H1 (cell line): ENCODE results near the gene ANKH. TPM values are rescaled to one million over a fixed set of nuclear protein-coding genes. Genes with fewer than 3 reads are reported as not detected.

Experiments
- CTCF ChIA-PET: fragments of 300-600 bp; sonication (Branson Sonifier 250); formaldehyde crosslinking; loops from one replicate; lab custom pipeline; 2021; ENCODE audit not compliant: partially characterized antibody; lab: Charles Lee
- POLR2A ChIA-PET: fragments of 300-600 bp; sonication (Branson Sonifier 250); formaldehyde crosslinking; loops from one replicate; lab custom pipeline; 2021; ENCODE audit warnings: inconsistent platforms; ENCODE audit not compliant: partially characterized antibody; lab: Charles Lee
- DNase-seq, 2 experiments: peaks; one replicate each; pipeline versions ENCODE4 v3.0.0 to v3.0.0-alpha.2; 2010 to 2022; ENCODE audit warnings: low spot score in 2 of 2, low read depth in 1 of 2, mixed read lengths in 1 of 2
- FAIRE-seq: peaks from 2 replicates; lab custom pipeline; 2011; peaks lifted over from hg19 to GRCh38; lab: Jason Lieb, UNC
- H2AFZ ChIP-seq: 2 replicates; pipeline ENCODE4 v1.8.1; 2012; ENCODE audit warnings: low read length, inconsistent platforms
- H2AK5ac ChIP-seq: 2 replicates; pipeline ENCODE4 v1.6.1; 2013; ENCODE audit warnings: low read depth, low read length
- H2BK120ac ChIP-seq: replicated peaks from 2 replicates; pipeline ENCODE3; 2013; ENCODE audit warnings: low read depth, low read length, inconsistent platforms
- H2BK12ac ChIP-seq: 2 replicates; pipeline ENCODE4 v1.6.1; 2013; ENCODE audit warnings: low read depth, low read length
- H2BK15ac ChIP-seq: 2 replicates; pipeline ENCODE4 v1.6.1; 2013; ENCODE audit warnings: low read length
- H2BK20ac ChIP-seq: 2 replicates; pipeline ENCODE4 v1.6.1; 2013; ENCODE audit warnings: low read length
- H2BK5ac ChIP-seq: 2 replicates; pipeline ENCODE4 v1.6.1; 2013; ENCODE audit warnings: low read depth, low read length
- H3K14ac ChIP-seq: 2 replicates; pipeline ENCODE4 v1.6.1; 2013; ENCODE audit warnings: inconsistent platforms; ENCODE audit not compliant: insufficient read length
- H3K18ac ChIP-seq: 2 replicates; pipeline ENCODE4 v1.6.1; 2013; ENCODE audit warnings: low read length; ENCODE audit errors: extremely low read depth
- H3K23ac ChIP-seq: 2 replicates; pipeline ENCODE4 v1.6.1; 2013; ENCODE audit warnings: inconsistent platforms; ENCODE audit not compliant: insufficient read length
- H3K23me2 ChIP-seq: 2 replicates; pipeline ENCODE4 v1.6.1; 2013; ENCODE audit warnings: low read depth, low read length
- H3K27ac ChIP-seq: 2 replicates; pipeline ENCODE4 v1.6.1; 2011; ENCODE audit warnings: low read depth, low read length, inconsistent platforms
- H3K27me3 ChIP-seq, 4 experiments: replicated peaks in 1 of 4; 1 replicate in 1 of 4; 2 replicates in 3 of 4; pipeline versions ENCODE4 v1.6.1 to v1.8.1; 2011 to 2013; ENCODE audit warnings: low read length in 3 of 4, mild to moderate bottlenecking in 3 of 4, inconsistent platforms in 2 of 4, mixed read lengths in 2 of 4, moderate library complexity in 1 of 4; ENCODE audit not compliant: control insufficient read depth in 3 of 4, insufficient read depth in 3 of 4; ENCODE audit errors: extremely low read depth in 1 of 4
- H3K36me3 ChIP-seq, 4 experiments: 2 replicates each; pipeline versions ENCODE4 v1.6.1 to v1.8.1; 2011 to 2013; ENCODE audit warnings: mild to moderate bottlenecking in 4 of 4, low read length in 3 of 4, moderate library complexity in 2 of 4, control low read depth in 1 of 4, inconsistent platforms in 1 of 4; ENCODE audit not compliant: insufficient read depth in 4 of 4, control insufficient read depth in 2 of 4
- H3K4ac ChIP-seq: replicated peaks from 2 replicates; pipeline ENCODE3; 2013; ENCODE audit warnings: low read length, low read depth, mixed read lengths, inconsistent platforms; ENCODE audit not compliant: insufficient read length
- H3K4me1 ChIP-seq, 4 experiments: replicated peaks in 1 of 4; 1 replicate in 1 of 4; 2 replicates in 3 of 4; pipeline versions ENCODE4 v1.6.1 to v1.8.1; 2011 to 2013; ENCODE audit warnings: low read length in 3 of 4, inconsistent platforms in 2 of 4, mixed read lengths in 1 of 4; ENCODE audit not compliant: insufficient read depth in 4 of 4, control insufficient read depth in 3 of 4
- H3K4me2 ChIP-seq, 2 experiments: 2 replicates each; pipeline versions ENCODE4 v1.6.1 to v1.8.1; 2011 to 2013; ENCODE audit warnings: low read depth in 2 of 2, low read length in 2 of 2, control low read depth in 1 of 2, inconsistent platforms in 1 of 2, mild to moderate bottlenecking in 1 of 2; ENCODE audit not compliant: insufficient read depth in 1 of 2
- H3K4me3 ChIP-seq, 4 experiments: fragments of 200-600, 300-600 bp in 1 of 4; sonication (generic), shearing (Covaris generic), sonication (Bioruptor Twin) in 1 of 4; 2 replicates each; pipeline versions ENCODE4 v1.5.1 to v1.8.1; 2011 to 2016; ENCODE audit warnings: low read length in 4 of 4, low read depth in 3 of 4, control low read depth in 2 of 4, inconsistent platforms in 2 of 4, mild to moderate bottlenecking in 2 of 4, mixed read lengths in 1 of 4, moderate library complexity in 1 of 4; ENCODE audit not compliant: insufficient read depth in 2 of 4; ENCODE audit errors: extremely low read depth in 1 of 4
- H3K56ac ChIP-seq: replicated peaks from 2 replicates; pipeline ENCODE3; 2013; ENCODE audit warnings: low read depth, mild to moderate bottlenecking, mixed read lengths, low read length, inconsistent platforms; ENCODE audit not compliant: insufficient read length
- H3K79me1 ChIP-seq: 2 replicates; pipeline ENCODE4 v1.6.1; 2013; ENCODE audit warnings: low read depth, low read length, control low read depth
- H3K79me2 ChIP-seq, 2 experiments: 2 replicates each; pipeline versions ENCODE4 v1.6.1 to v1.8.1; 2012 to 2013; ENCODE audit warnings: low read length in 2 of 2, mild to moderate bottlenecking in 2 of 2, inconsistent platforms in 1 of 2; ENCODE audit not compliant: insufficient read depth in 2 of 2, control insufficient read depth in 1 of 2
- H3K9ac ChIP-seq, 4 experiments: replicated peaks in 1 of 4; 1 replicate in 1 of 4; 2 replicates in 3 of 4; pipeline versions ENCODE4 v1.6.1 to v1.8.1; 2011 to 2013; ENCODE audit warnings: low read depth in 3 of 4, low read length in 3 of 4, control low read depth in 2 of 4, mild to moderate bottlenecking in 2 of 4, moderate library complexity in 2 of 4, inconsistent platforms in 1 of 4; ENCODE audit errors: extremely low read depth in 1 of 4
- H3K9me3 ChIP-seq, 2 experiments: 2 replicates each; pipeline versions ENCODE4 v1.6.1 to v1.8.1; 2012 to 2013; ENCODE audit warnings: mild to moderate bottlenecking in 2 of 2, moderate library complexity in 2 of 2, control low read depth in 1 of 2, inconsistent platforms in 1 of 2, low read depth in 1 of 2, low read length in 1 of 2, mixed read lengths in 1 of 2; ENCODE audit not compliant: insufficient read depth in 2 of 2
- H4K20me1 ChIP-seq, 2 experiments: replicated peaks in 1 of 2; 2 replicates each; pipeline versions ENCODE3 to v1.8.1; 2011 to 2013; ENCODE audit warnings: inconsistent platforms in 2 of 2, low read length in 2 of 2, mild to moderate bottlenecking in 1 of 2; ENCODE audit not compliant: insufficient read depth in 2 of 2, control insufficient read depth in 1 of 2
- H4K5ac ChIP-seq: 2 replicates; pipeline ENCODE4 v1.6.1; 2013; ENCODE audit warnings: low read length, low read depth, mixed read lengths, inconsistent platforms; ENCODE audit not compliant: insufficient read length
- H4K8ac ChIP-seq: 2 replicates; pipeline ENCODE4 v1.8.0; 2013; ENCODE audit warnings: mild to moderate bottlenecking, moderate library complexity, low read length, inconsistent platforms; ENCODE audit not compliant: insufficient read depth; ENCODE audit errors: extremely low read depth
- H4K91ac ChIP-seq: replicated peaks from 2 replicates; pipeline ENCODE3; 2013; ENCODE audit warnings: low read length, mixed read lengths, inconsistent platforms; ENCODE audit not compliant: insufficient read length
- ASH2L ChIP-seq: fragments of 200-600, 300-600 bp; sonication (generic); IDR thresholded peaks from one replicate; pipeline ENCODE4 v1.7.1; 2017; ENCODE audit warnings: low read length
- ATF3 ChIP-seq: IDR thresholded peaks from 2 replicates; pipeline ENCODE4 v1.6.1; 2011; ENCODE audit warnings: low read depth, mild to moderate bottlenecking, low read length; ENCODE audit not compliant: insufficient read depth
- BCL11A ChIP-seq, 2 experiments: IDR thresholded peaks; one replicate each; pipeline ENCODE4 v1.6.1; 2011; ENCODE audit warnings: low read depth in 2 of 2, low read length in 2 of 2, mild to moderate bottlenecking in 2 of 2
- CEBPB ChIP-seq: IDR thresholded peaks from 2 replicates; pipeline ENCODE4 v1.6.1; 2012; ENCODE audit warnings: low read depth, low read length
- CTCF ChIP-seq, 3 experiments: IDR thresholded peaks; 1 replicate in 2 of 3; 2 replicates in 1 of 3; pipeline versions ENCODE4 v1.5.1 to v1.6.1; 2011; ENCODE audit warnings: low read length in 3 of 3, mild to moderate bottlenecking in 3 of 3, inconsistent platforms in 2 of 3, low read depth in 1 of 3, moderate library complexity in 1 of 3; ENCODE audit not compliant: insufficient read depth in 1 of 3; ENCODE audit errors: control extremely low read depth in 1 of 3
- FOSL1 ChIP-seq: IDR thresholded peaks from 2 replicates; pipeline ENCODE4 v1.6.1; 2011; ENCODE audit warnings: mild to moderate bottlenecking, low read depth, low read length, moderate library complexity; ENCODE audit not compliant: insufficient read depth
- SAP30 ChIP-seq: fragments of 300-600 bp; sonication (generic); IDR thresholded peaks from 2 replicates; pipeline ENCODE4 v1.7.1; 2012; ENCODE audit warnings: low read length, moderate library complexity, mild to moderate bottlenecking, inconsistent platforms; ENCODE audit not compliant: insufficient read depth, insufficient replicate concordance
- SP1 ChIP-seq: IDR thresholded peaks from 2 replicates; pipeline ENCODE4 v1.6.1; 2011; ENCODE audit warnings: low read depth, low read length
- SUZ12 ChIP-seq: fragments of 200-600 bp; sonication (generic); IDR thresholded peaks from 2 replicates; pipeline ENCODE4 v1.6.1; 2012; ENCODE audit warnings: mild to moderate bottlenecking, inconsistent platforms, low read length, moderate library complexity, mixed read lengths
- WGBS, 2 experiments: shearing (Covaris generic) in 1 of 2; methylation state at CpG; one replicate each; pipeline versions ENCODE4 v1.1.6 to v1.1.7; 2013 to 2015; ENCODE audit warnings: low lambda C conversion rate in 2 of 2, mixed read lengths in 2 of 2, inconsistent platforms in 1 of 2, low coverage in 1 of 2, missing lambda C conversion rate in 1 of 2; ENCODE audit not compliant: insufficient replicate concordance in 2 of 2, insufficient coverage in 1 of 2, insufficient read length in 1 of 2; ENCODE audit errors: extremely low coverage in 1 of 2, missing lambda C conversion rate in 1 of 2; 5-methylcytosine and 5-hydroxymethylcytosine counted together
- polyA plus RNA-seq, 7 experiments: library from polyadenylated mRNA; depleted of rRNA in 3 of 7; stranded (reverse) in 5 of 7; unstranded in 2 of 7; fragments of >200 nt in 5 of 7; fragments of 200-250 nt in 2 of 7; gene quantifications; 1 replicate in 5 of 7; 2 replicates in 1 of 7; 4 replicates in 1 of 7; pipeline versions ENCODE4 v1.2.1 to v1.2.3, GENCODE V29; 2011 to 2013; ENCODE audit warnings: missing spikeins in 2 of 7, mixed read lengths in 2 of 7
- total RNA-seq: library from RNA; stranded (reverse); fragmentation: NEBNext Ultra II Directional; extraction: Animal tissue kit (Norgen Biotek cat#: 25700); gene quantifications from 2 replicates; pipeline ENCODE4 v1.2.1, GENCODE V29; 2021

The ANKH gene
- total and polyA plus RNA-seq, 2 of the 8 experiments (the other 6 are each of a cell fraction or from before 2014, with no cell fraction given) = 5.3 to 13.0 TPM

- Histone ChIP-seq H3K4me1 (peaks cover 0 to 6% (median 0%) of the 10 kb centered on the region in 4 experiments; a peak in 1 of 7 replicates), H2BK5ac (no peak overlapping the region), H3K9me3 (no peaks in the 10 kb centered on the region), H2BK15ac (peak overlapping the region; percentile 10; the same call in 1 of the 2 replicates), H2BK20ac (no peak overlapping the region), H3K23me2 (no peaks in the 10 kb centered on the region), H3K4me2 (no peak overlapping the region), H4K20me1 (peaks cover 0 to 2% of the 10 kb centered on the region in 2 experiments), H3K56ac (no peak overlapping the region), H3K4ac (no peak overlapping the region), H3K79me2 (no peaks in the 10 kb centered on the region), H3K4me3 (no peak overlapping the region), H3K9ac (no peak overlapping the region), H4K91ac (no peak overlapping the region), H4K8ac (no peak overlapping the region), H3K18ac (no peak overlapping the region), H3K79me1 (no peaks in the 10 kb centered on the region), H3K23ac (no peak overlapping the region), H4K5ac (no peak overlapping the region), H3K14ac (no peak overlapping the region), H2AK5ac (no peak overlapping the region; the same call in 1 of the 2 replicates), H2BK120ac (no peak overlapping the region), H2BK12ac (no peak overlapping the region; the same call in 1 of the 2 replicates), H3K27me3 (no peaks in the 10 kb centered on the region), H3K36me3 (peaks cover 0 to 19% (median 7%) of the 10 kb centered on the region in 4 experiments; a peak in 6 of 8 replicates), H2AFZ (no peak overlapping the region), H3K27ac (no peak overlapping the region)
- CTCF ChIA-PET = interaction anchor here (0.6 to 1.3 kb wide), 2 partner anchors 250 to 1622 kb away, joined by 3 read pairs; no protein-coding TSS in a partner anchor
- FAIRE-seq (no peak), DNase-seq (no peak)
- TF ChIP-seq SP1 = no peak
- no peak for TF ChIP-seq SUZ12
- TF ChIP-seq CTCF (IDR thresholded peaks at IDR 0.05; ENCODE audit: control extremely low read depth in 1 of 3, insufficient read depth in 1 of 3, low read depth in 1 of 3, low read length in 3 of 3) = no peak
- TF ChIP-seq CEBPB = no peak
- no peak for TF ChIP-seq FOSL1
- TF ChIP-seq ATF3 = no peak
- no peak for TF ChIP-seq BCL11A (IDR thresholded peaks at IDR 0.05; ENCODE audit: low read depth in 2 of 2, low read length in 2 of 2)
- TF ChIP-seq ASH2L = no peak
- TF ChIP-seq SAP30 = no peak
- POLR2A ChIA-PET = no interaction called here
- 100% methylated on average over 3 of the region's 3 CpGs; no CpG with 5 or more reads in 1 of the 2 experiments for WGBS, 2 experiments
These were observed 174.7 kb downstream of the ANKH start for GRCh38 chr5:14696851-14697250.
